Erythroblast (primary cell): ENCODE results near the gene NPTXR.
A peak's percentile ranks its signal among the peaks of the same experiment; 100 is the strongest.

ENCODE experiments used
- GATA1 ChIP-seq: IDR thresholded peaks from 2 replicates; pipeline ENCODE4 v1.6.1; 2011; ENCODE audit warnings: low read depth, mild to moderate bottlenecking, control low read depth, low read length, moderate library complexity
- POLR2A ChIP-seq: IDR thresholded peaks from 2 replicates; pipeline ENCODE4 v1.6.1; 2011; ENCODE audit warnings: mild to moderate bottlenecking, low read length

DNA sequence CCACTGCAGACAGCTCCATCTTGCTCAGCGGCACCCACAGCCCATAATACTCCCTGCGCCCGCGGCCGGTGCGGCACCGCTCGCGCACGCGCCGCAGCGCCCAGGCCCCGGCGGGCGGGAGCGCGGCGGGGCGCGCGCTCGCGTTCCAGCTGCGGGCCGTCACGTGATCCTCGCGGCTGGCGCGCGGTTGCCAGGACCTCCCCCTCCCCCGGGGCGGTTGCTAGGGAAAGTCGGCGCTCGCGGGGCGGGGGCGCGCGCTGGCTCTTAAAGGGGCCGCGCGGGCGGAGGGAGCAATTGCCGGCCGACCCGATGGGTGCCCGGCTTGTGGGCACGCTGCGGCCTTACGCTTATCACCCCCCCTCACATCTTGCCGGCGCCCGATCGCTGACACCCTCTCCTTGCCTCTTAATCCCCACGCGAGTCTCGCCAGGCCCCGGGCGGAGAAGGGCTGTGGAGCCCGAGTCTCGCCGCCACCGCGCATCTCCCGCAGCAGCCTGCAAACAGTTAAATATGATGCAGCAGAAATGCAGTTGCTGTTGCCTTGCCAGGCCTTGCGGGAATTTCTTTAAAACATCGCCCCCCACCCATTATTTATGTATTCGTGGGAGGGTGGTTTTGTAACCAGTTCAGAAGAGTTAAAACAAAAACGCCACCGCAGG is 28.5 kb upstream of the NPTXR start, which contains the start of gene CBX6:
- peak; percentile 24 for TF ChIP-seq POLR2A
- TF ChIP-seq GATA1 = no peak
